Osteocyte (in vitro differentiated cells): Measurements from ENCODE around the gene NPRL2. TPM values are rescaled to one million over a fixed set of nuclear protein-coding genes. Genes with fewer than 3 reads are reported as not detected.

Source experiments
- DNase-seq: peaks from one replicate; pipeline ENCODE4 v3.0.0; 2021; ENCODE audit warnings: mixed read lengths; ENCODE audit not compliant: unreplicated experiment; ENCODE audit errors: extremely low spot score
- H3K27ac Mint-ChIP-seq: one replicate; pipeline ENCODE4 v1.8.0; 2021; ENCODE audit warnings: mild to moderate bottlenecking, mixed read lengths; ENCODE audit not compliant: unreplicated experiment
- H3K27me3 Mint-ChIP-seq: one replicate; pipeline ENCODE4 v1.8.0; 2021; ENCODE audit warnings: mixed read lengths; ENCODE audit not compliant: unreplicated experiment
- H3K36me3 Mint-ChIP-seq: one replicate; pipeline ENCODE4 v1.8.0; 2021; ENCODE audit warnings: mixed read lengths; ENCODE audit not compliant: unreplicated experiment
- H3K4me1 Mint-ChIP-seq: one replicate; pipeline ENCODE4 v1.8.0; 2021; ENCODE audit warnings: mixed read lengths; ENCODE audit not compliant: unreplicated experiment
- H3K4me3 Mint-ChIP-seq: one replicate; pipeline ENCODE4 v1.8.0; 2021; ENCODE audit warnings: mild to moderate bottlenecking, moderate library complexity, mixed read lengths; ENCODE audit not compliant: unreplicated experiment
- H3K9me3 Mint-ChIP-seq: one replicate; pipeline ENCODE4 v1.8.0; 2021; ENCODE audit warnings: mixed read lengths; ENCODE audit not compliant: unreplicated experiment
- total RNA-seq: library from RNA; stranded (reverse); gene quantifications from 2 replicates; pipeline ENCODE4 v1.2.1, GENCODE V29; 2021
- TF ChIP-seq, protein P1 (sequence below): fragments of 200-600 bp; sonication (generic); IDR thresholded peaks from 2 replicates; pipeline ENCODE4 v1.5.0; 2021; ENCODE audit warnings: antibody characterized with exemption, mild to moderate bottlenecking, moderate library complexity

The NPRL2 gene
- total RNA-seq, 1 donor from 2014 or later = 21.0 TPM

DNA sequence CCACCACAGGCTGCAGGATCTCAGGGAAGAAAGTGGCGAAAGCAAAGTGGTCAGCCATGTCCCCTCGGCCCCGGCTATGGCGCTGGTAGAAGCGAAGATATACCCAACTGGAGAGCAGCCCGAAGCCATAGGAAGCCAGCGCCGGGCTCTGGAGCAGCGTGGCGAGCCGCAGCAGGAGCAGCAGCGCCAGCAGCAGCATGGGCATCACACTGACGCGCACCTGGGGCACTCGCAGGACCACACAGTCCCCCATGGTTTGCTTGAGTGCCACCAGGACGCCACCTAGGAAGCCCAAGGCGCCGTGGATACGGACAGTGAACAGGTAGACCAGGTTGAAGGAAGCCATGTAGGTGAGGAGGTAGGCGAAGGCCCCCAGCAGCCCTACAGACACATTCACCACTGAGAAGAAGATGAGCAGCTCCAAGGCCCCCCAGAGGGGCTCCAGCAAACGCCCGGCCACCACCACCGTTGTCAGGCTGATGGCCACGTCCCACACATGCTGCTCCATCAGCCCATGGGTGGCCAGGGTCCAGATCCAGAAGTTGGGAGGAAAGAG, 7.9 kb upstream of the NPRL2 start:
- Mint-ChIP-seq H3K36me3 (peaks cover 8% of the 10 kb centered on the region), H3K27me3 (no peaks in the 10 kb centered on the region), H3K9me3 (no peaks in the 10 kb centered on the region), H3K4me3 (peak overlapping the region; percentile 96), H3K27ac (peak overlapping the region; percentile 87), H3K4me1 (peaks cover 34% of the 10 kb centered on the region)
- TF ChIP-seq, protein P1, sequence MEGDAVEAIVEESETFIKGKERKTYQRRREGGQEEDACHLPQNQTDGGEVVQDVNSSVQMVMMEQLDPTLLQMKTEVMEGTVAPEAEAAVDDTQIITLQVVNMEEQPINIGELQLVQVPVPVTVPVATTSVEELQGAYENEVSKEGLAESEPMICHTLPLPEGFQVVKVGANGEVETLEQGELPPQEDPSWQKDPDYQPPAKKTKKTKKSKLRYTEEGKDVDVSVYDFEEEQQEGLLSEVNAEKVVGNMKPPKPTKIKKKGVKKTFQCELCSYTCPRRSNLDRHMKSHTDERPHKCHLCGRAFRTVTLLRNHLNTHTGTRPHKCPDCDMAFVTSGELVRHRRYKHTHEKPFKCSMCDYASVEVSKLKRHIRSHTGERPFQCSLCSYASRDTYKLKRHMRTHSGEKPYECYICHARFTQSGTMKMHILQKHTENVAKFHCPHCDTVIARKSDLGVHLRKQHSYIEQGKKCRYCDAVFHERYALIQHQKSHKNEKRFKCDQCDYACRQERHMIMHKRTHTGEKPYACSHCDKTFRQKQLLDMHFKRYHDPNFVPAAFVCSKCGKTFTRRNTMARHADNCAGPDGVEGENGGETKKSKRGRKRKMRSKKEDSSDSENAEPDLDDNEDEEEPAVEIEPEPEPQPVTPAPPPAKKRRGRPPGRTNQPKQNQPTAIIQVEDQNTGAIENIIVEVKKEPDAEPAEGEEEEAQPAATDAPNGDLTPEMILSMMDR = no peak
- DNase-seq = no peak

DNA sequence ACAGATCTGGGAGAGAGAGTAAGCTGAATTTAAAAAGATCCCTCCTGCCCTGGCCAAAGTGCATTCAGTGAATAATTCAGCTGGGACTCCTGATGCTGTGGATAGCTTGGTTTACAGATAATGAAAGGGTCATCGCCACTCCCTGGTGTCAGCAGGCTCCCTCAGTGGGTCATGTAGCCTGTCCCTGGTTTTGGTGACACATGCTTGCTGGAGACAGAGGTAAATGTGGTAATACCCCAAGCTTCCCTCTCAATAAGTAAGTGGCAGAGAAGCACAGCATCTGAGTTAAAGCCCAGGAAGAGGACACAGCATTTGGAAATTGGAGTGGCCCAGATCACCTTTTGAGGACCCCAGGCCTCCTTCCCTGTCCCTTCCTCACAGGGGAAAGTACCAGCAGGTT, 6.9 kb upstream of the NPRL2 start:
- peaks cover 34% of the 10 kb centered on the region for H3K4me1 Mint-ChIP-seq
- peaks cover 8% of the 10 kb centered on the region for H3K36me3 Mint-ChIP-seq
- no peaks in the 10 kb centered on the region for H3K9me3 Mint-ChIP-seq
- H3K27me3 Mint-ChIP-seq = no peaks in the 10 kb centered on the region
- H3K27ac Mint-ChIP-seq = no peak overlapping the region
- H3K4me3 Mint-ChIP-seq = peak overlapping the region; percentile 96
- TF ChIP-seq, protein P1 = no peak
- no peak for DNase-seq

DNA sequence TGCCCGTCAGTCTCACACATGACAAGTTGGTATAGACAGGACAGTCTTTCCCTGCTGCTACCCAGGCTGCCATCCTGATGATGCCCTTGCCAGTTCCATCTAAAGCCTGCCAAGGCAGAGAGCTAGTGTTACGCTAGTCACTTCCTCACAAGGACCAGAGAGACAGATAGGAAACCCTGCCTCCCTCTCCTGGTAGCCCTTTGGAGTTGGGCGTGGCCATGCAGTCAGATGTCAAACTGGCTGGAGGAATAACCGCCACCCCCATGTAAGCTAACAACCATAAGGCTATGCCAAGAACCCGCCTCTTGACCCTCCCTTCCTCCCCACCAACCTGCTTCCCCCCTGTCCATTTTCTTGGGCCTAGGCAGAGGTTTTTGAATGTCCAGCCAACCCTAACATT, 6.0 kb upstream of the NPRL2 start:
- TF ChIP-seq, protein P1 = no peak
- Mint-ChIP-seq H3K4me3 (peak overlapping the region; percentile 96), H3K9me3 (no peaks in the 10 kb centered on the region), H3K27ac (no peak overlapping the region), H3K4me1 (peaks cover 36% of the 10 kb centered on the region), H3K27me3 (no peaks in the 10 kb centered on the region), H3K36me3 (peaks cover 8% of the 10 kb centered on the region)
- DNase-seq = no peak

DNA sequence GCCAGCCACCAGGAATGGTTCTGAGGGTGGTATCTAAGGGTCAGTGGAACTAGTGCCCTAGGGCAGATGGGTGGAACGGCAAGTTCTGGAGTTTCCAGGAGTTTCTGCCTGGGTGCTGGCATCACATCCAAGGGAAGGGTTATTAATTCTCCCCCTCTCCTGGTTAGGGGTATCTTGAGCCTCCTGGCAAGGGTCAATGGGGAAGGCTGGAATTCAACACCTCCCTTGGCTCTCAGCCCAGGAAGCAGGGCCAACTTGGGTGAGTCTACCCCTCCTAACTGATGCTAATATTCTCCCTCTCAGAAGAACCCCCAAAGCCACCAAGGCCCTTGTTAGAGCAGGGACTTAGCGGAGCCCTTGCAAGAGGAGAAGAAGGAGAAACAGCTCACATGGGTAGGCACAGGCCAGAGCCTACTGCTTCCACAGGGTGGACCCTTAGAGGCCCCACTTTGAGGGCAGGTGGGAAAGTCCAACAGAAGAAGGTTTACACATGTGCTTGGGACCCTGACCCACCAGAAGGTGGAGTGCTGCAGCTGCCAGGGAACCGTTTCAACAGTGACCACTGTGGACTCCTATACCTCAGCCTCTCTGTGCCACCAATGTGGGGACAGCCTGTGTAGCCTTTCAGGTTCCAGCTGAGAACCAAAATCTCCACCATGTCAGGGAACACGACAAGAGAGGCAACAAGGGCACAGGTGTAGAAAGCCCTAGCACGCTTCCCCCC, 5.4 kb upstream of the NPRL2 start:
- TF ChIP-seq, protein P1 = no peak
- peaks cover 42% of the 10 kb centered on the region for H3K4me1 Mint-ChIP-seq
- peaks cover 8% of the 10 kb centered on the region for H3K36me3 Mint-ChIP-seq
- H3K4me3 Mint-ChIP-seq = peak overlapping the region; percentile 96
- H3K27ac Mint-ChIP-seq = no peak overlapping the region
- no peaks in the 10 kb centered on the region for H3K27me3 Mint-ChIP-seq
- DNase-seq = no peak
- no peaks in the 10 kb centered on the region for H3K9me3 Mint-ChIP-seq

DNA sequence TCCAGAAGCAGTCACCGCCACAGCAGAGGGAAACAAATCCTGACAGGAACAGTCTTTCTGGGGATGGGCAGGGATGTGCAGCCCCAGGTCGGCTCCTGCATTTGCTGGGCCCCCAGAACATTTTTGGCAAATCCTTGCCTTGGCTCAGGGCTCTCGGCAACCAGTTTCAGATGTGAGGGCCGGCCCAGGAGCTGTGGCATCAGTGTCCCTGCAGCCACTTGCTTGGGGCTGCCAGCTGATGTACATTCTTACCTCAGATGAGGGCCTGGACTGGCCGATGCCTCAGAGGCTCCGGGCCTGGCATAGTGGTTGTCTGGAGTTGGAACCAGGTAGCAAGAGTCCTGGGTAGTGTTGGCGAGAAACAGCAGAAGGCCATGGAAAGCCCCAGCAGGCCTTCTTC, 4.3 kb upstream of the NPRL2 start:
- Mint-ChIP-seq H3K9me3 (no peaks in the 10 kb centered on the region), H3K4me3 (no peak overlapping the region), H3K36me3 (peaks cover 8% of the 10 kb centered on the region), H3K4me1 (peaks cover 46% of the 10 kb centered on the region), H3K27me3 (no peaks in the 10 kb centered on the region), H3K27ac (no peak overlapping the region)
- DNase-seq = no peak
- TF ChIP-seq, protein P1 = no peak
